Measurements from ENCODE around the gene KPNA6.

DNA sequence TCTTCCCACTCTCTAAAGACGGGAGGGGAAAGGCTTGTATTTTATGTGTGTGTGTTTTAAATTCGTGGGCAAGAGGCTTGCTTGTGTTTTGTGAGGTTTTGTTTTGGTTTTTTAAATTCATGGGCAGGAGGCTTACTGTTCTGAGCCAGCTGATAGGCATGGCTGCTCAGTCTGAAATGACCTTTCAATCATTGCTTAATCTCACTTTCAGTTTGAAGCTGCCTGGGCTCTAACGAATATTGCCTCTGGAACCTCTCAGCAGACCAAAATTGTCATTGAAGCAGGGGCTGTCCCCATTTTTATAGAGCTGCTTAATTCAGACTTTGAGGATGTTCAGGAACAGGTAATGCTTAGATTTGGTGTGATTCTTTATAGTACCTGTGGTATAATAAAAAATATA is 51.3 kb downstream of the KPNA6 start:
- TF ChIP-seq, protein P1, sequence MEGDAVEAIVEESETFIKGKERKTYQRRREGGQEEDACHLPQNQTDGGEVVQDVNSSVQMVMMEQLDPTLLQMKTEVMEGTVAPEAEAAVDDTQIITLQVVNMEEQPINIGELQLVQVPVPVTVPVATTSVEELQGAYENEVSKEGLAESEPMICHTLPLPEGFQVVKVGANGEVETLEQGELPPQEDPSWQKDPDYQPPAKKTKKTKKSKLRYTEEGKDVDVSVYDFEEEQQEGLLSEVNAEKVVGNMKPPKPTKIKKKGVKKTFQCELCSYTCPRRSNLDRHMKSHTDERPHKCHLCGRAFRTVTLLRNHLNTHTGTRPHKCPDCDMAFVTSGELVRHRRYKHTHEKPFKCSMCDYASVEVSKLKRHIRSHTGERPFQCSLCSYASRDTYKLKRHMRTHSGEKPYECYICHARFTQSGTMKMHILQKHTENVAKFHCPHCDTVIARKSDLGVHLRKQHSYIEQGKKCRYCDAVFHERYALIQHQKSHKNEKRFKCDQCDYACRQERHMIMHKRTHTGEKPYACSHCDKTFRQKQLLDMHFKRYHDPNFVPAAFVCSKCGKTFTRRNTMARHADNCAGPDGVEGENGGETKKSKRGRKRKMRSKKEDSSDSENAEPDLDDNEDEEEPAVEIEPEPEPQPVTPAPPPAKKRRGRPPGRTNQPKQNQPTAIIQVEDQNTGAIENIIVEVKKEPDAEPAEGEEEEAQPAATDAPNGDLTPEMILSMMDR (IDR thresholded peaks at IDR 0.05; ENCODE audit: insufficient read depth, low read length), result no peak
- TF ChIP-seq SPI1 (IDR thresholded peaks at IDR 0.05; ENCODE audit: borderline replicate concordance, low read depth), result no peak
- TF ChIP-seq GABPA (IDR thresholded peaks at IDR 0.05; ENCODE audit: low read depth), result no peak
- TF ChIP-seq POLR2AphosphoS5 (IDR thresholded peaks at IDR 0.05; ENCODE audit: low read depth), result no peak
- TF ChIP-seq, protein P2, sequence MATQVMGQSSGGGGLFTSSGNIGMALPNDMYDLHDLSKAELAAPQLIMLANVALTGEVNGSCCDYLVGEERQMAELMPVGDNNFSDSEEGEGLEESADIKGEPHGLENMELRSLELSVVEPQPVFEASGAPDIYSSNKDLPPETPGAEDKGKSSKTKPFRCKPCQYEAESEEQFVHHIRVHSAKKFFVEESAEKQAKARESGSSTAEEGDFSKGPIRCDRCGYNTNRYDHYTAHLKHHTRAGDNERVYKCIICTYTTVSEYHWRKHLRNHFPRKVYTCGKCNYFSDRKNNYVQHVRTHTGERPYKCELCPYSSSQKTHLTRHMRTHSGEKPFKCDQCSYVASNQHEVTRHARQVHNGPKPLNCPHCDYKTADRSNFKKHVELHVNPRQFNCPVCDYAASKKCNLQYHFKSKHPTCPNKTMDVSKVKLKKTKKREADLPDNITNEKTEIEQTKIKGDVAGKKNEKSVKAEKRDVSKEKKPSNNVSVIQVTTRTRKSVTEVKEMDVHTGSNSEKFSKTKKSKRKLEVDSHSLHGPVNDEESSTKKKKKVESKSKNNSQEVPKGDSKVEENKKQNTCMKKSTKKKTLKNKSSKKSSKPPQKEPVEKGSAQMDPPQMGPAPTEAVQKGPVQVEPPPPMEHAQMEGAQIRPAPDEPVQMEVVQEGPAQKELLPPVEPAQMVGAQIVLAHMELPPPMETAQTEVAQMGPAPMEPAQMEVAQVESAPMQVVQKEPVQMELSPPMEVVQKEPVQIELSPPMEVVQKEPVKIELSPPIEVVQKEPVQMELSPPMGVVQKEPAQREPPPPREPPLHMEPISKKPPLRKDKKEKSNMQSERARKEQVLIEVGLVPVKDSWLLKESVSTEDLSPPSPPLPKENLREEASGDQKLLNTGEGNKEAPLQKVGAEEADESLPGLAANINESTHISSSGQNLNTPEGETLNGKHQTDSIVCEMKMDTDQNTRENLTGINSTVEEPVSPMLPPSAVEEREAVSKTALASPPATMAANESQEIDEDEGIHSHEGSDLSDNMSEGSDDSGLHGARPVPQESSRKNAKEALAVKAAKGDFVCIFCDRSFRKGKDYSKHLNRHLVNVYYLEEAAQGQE (IDR thresholded peaks at IDR 0.05; ENCODE audit: insufficient replicate concordance, low read depth), result no peak
